Measurements from ENCODE around the gene TTYH1. TPM values are rescaled to one million over a fixed set of nuclear protein-coding genes. Genes with fewer than 3 reads are reported as not detected.
"Not testable (repeated sequence)": the region's sequence is repeated elsewhere in the genome, so short reads cannot be mapped to it uniquely, and the experiment has no call there.

TTYH1 gene
- total RNA-seq, 1 donor from 2014 or later: 0.21 TPM

DNA sequence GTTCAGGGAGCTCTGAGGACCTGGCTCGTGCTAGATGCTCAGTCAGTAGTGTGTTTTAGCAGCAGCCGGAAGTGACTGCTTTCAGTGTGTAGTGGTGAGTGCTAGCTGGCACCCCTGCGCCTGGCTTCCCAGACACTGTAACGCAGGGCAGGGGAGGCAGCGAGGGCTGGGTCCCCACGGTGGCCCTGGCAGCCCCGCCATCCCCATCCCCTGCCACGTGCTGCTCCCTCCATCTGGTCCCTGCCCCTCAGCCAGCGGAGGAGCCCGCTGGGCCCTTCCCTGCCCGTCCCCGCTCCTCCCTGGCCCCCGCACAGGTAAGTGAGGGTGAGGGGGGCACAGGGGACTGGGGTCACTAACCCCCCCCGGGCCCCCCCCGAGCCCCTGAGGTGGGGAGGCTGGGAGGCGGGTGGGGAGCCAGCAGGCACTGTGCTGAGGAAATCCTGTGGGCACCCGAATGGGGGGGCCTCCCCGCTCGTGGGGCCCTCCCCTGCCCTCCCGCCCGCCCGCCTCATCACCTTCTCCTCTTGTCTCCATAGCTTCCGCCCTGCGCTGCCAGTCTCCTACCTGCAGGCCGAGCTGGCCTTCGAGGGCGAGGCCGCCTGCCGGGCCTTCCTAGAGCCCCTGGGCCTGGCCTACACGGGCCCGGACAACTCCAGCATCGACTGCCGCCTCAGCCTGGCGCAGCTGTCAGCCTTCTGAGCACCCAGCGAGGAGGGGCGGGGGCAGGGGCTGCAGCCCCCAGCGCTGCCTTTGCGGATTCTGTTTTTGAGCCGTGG lies 45.2 kb downstream of the TTYH1 start:
- H3K9me3 Mint-ChIP-seq: peaks cover 3% of the 10 kb centered on the region
- no peak overlapping the region for H3K27ac Mint-ChIP-seq
- H3K4me1 Mint-ChIP-seq: peaks cover 27% of the 10 kb centered on the region
- DNase-seq: no peak
- H3K4me3 Mint-ChIP-seq: no peak overlapping the region
- H3K27me3 Mint-ChIP-seq: peaks cover 2% of the 10 kb centered on the region
- peaks cover 47% of the 10 kb centered on the region for H3K36me3 Mint-ChIP-seq (ENCODE audit: low read depth)
- intact Hi-C loops (cut with micrococcal nuclease): loop anchor here (5.0 to 10.0 kb wide), 6 partner anchors 268 to 1164 kb away; partner anchors contain the start of genes MYADM, PPP1R12C, PPP6R1 and TSEN34

DNA sequence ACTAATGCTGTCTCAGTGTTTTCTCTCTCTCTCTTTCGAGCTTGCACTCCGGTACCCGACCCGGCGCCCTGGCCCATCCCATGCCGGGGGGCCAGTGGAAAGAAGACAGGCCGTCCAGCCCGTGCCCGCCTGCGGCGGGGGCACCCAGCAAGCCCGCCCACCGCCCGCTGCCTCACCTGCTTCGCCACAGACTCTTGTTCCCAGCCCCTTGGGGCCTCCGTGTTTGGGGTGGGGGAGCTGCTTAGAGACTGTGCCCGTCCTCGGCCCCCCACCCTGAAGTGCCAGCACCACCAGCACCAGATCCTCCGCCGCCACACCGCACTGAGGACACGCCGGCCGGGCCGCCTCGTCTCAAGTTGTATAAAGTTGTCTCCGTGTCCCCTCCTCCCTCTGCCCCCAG lies 45.9 kb downstream of the TTYH1 start:
- intact Hi-C loops (cut with micrococcal nuclease): loop anchor here (5.0 to 10.0 kb wide), 6 partner anchors 269 to 1164 kb away; partner anchors contain the start of genes MYADM, PPP1R12C, PPP6R1 and TSEN34
- peak overlapping the region; percentile 80 for H3K4me3 Mint-ChIP-seq
- peaks cover 29% of the 10 kb centered on the region for H3K4me1 Mint-ChIP-seq
- peaks cover 41% of the 10 kb centered on the region for H3K36me3 Mint-ChIP-seq (ENCODE audit: low read depth)
- H3K27me3 Mint-ChIP-seq: peaks cover 7% of the 10 kb centered on the region
- H3K27ac Mint-ChIP-seq: peak overlapping the region; percentile 86
- H3K9me3 Mint-ChIP-seq: peaks cover 3% of the 10 kb centered on the region
- no peak for DNase-seq

DNA sequence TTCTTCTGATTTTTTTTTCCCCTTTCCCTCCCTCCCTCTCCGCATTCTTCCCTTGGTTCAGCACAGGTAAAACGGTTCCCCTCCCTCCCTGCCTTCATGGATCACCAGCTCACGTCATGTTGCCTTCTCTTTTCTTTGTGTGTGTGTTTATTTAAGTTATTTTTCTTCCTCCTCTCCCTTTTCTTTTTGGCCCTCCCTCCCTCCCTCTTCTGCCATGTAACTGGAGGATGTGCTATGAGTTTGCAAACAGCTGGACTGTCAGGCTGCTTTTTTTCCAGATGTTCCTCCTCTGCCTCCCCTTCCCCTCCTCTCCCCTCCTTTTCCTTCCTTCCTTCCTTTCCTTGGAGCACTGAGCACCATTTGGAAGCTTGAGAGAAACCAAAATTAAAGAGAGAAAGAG lies 46.3 kb downstream of the TTYH1 start:
- Mint-ChIP-seq H3K27me3 (peaks cover 11% of the 10 kb centered on the region), H3K4me3 (peak overlapping the region; percentile 80), H3K36me3 (ENCODE audit: low read depth) (peaks cover 38% of the 10 kb centered on the region), H3K4me1 (peaks cover 29% of the 10 kb centered on the region), H3K27ac (peak overlapping the region; percentile 86), H3K9me3 (peaks cover 3% of the 10 kb centered on the region)
- no peak for DNase-seq
- intact Hi-C loops (cut with micrococcal nuclease): loop anchor here (5.0 to 10.0 kb wide), 6 partner anchors 269 to 1163 kb away; partner anchors contain the start of genes MYADM, PPP1R12C, PPP6R1 and TSEN34

DNA sequence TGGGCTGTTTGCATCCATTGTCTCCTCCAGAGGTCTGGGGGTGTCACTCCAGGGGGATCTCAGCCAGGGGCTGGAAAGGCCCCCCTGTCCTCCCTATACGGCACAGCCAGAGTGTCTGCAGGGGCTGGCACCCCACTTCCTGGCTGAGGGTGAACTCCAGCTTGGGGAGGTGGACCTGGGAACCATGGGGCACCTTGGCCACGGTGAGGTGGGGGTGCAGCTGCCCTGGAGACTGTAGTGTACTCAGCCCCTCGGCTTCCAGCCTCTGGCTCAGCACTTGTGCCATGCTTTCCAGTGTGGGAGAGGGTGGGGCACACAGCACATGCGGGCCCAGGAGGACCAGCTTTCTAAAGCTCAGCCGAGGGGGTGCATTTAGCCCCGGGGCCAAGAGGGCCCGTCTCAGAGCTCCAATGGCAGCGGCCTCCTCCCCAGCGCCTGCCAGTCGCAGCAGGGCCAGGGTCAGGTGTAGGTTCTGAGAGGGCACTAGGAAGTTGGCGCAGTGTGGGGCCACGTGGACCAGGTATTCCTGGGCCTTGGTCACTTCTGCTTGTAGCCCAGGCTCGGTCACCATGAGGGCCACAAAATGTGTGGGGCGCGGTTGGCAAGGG lies 46.9 kb downstream of the TTYH1 start:
- DNase-seq: no peak
- Mint-ChIP-seq H3K36me3 (ENCODE audit: low read depth) (peaks cover 38% of the 10 kb centered on the region), H3K9me3 (peaks cover 3% of the 10 kb centered on the region), H3K27ac (peak overlapping the region; percentile 86), H3K27me3 (peaks cover 11% of the 10 kb centered on the region), H3K4me1 (peaks cover 29% of the 10 kb centered on the region), H3K4me3 (peak overlapping the region; percentile 80)
- intact Hi-C loops (cut with micrococcal nuclease): loop anchor here (5.0 to 10.0 kb wide), 6 partner anchors 270 to 1163 kb away; partner anchors contain the start of genes MYADM, PPP1R12C, PPP6R1 and TSEN34

DNA sequence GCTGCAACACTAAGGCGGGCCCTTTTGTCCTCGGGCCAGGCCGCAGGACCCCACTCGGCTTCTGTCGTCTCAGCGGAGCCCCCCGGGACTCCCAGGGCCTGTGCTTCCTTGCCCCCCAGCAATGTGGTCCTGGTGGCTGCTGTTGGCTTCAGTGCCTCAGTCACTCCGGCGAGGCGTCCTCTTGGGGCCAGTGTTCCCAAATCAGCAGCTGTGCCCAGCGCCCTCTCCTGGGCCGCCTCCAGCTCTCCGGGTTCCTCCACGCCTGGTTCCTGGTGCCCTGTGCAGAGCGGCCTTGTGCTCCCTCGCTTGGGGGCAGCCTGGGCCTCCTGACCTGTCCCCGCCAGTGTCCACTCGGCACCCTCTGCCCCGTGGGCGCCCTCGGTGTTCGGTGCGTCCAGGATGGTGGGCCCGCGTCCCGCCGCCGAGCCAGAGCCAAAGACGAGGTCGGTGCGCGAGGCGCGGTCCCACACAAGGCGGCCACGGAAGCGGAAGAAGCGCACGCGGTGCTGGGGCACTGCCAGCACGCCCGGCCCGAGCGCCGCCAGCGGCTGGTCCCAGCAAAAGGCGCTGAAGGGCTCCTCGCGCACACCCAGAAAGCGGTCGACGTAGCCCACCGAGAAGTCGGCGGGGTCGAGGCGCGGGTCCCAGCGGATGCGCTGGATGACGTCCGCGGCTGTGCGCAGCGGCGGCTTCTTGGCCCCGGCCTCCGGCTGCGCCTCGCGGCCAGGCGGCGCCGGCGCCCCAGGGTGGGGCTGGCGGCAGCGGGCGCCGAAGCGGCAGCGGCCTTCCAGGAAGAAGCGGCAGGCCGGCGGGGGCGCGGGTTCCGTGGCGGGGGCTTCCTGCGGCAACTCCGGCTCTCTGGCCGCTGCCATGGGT lies 47.6 kb downstream of the TTYH1 start:
- Mint-ChIP-seq H3K4me3 (peak overlapping the region; percentile 87), H3K36me3 (ENCODE audit: low read depth) (peaks cover 36% of the 10 kb centered on the region), H3K27ac (peak overlapping the region; percentile 86), H3K27me3 (peaks cover 11% of the 10 kb centered on the region), H3K4me1 (peaks cover 29% of the 10 kb centered on the region), H3K9me3 (peaks cover 3% of the 10 kb centered on the region)
- intact Hi-C loops (cut with micrococcal nuclease): loop anchor here (1.0 to 10.0 kb wide), 7 partner anchors 14 to 1162 kb away; partner anchors contain the start of genes LENG8, MYADM, PPP1R12C and PPP6R1
- DNase-seq: peak; percentile 91

DNA sequence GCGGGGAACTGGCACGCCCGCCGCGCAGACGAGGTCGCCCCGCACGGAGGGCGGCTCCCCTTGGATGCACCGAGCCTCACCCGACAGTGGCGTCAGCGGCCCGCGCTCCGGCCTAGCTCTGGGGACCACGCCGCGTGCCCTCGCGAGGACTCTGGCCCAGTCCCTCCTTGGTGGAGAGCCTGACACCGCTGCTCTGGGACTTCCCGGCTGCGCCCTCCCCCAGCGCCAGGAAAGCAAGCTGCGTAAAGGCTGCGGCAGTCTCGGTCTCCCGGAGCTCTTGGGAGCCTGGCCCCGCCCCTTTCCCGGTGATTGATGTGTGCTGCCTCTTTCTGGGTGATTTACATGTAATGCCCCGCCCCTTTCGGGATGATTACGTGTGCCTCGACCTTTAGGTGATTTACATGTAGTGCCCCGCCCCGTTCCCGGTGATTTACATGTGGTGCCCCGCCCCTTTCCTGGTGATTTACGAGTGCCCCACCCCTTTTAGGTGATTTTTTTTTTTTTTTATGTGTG lies 48.3 kb downstream of the TTYH1 start, which contains the start of gene LENG9:
TSS of gene LENG9 (minus strand) at position 248 of the 513 bp plus-strand sequence. CDS start 252 bp downstream, outside the sequence.
- peaks cover 16% of the 10 kb centered on the region for H3K27me3 Mint-ChIP-seq
- H3K9me3 Mint-ChIP-seq: peaks cover 3% of the 10 kb centered on the region
- H3K4me1 Mint-ChIP-seq: peaks cover 26% of the 10 kb centered on the region
- intact Hi-C loops (cut with micrococcal nuclease): loop anchor here (1.0 to 10.0 kb wide), 8 partner anchors 14 to 1161 kb away; partner anchors contain the start of genes CNOT3, LENG8, MYADM and PPP1R12C
- H3K27ac Mint-ChIP-seq: peak within 1 kb of the TSS; percentile 90
- DNase-seq: peak; percentile 99
- peaks cover 29% of the 10 kb centered on the region for H3K36me3 Mint-ChIP-seq (ENCODE audit: low read depth)
- peak within 1 kb of the TSS; percentile 87 for H3K4me3 Mint-ChIP-seq

DNA sequence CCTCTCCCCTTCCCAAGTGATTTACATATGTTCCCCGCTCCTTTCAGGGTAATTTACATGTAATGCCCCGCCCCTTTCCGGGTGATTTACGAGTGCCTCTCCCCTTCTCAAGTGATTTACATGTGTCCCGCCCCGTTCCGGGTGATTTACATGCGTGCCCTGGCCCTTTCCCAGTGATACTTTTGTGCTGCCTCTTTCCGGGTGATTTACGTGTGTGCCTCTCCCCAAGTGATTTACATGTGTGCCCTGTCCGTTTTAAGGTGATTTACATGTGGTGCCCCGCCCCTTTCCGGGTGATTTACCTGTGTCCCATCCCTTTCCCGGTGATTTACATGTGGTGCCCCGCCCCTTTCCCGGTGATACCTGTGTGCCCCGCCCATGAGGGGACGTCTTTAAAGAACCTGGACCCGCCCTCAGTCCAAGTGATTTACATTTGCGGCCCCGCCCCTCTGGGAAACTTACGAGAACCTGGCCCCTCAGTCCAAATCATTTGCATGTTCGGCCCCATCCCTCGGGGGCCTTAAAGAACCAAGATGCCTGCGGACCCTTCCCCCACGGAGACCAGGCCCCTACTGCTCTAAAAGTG lies 48.9 kb downstream of the TTYH1 start:
- peaks cover 21% of the 10 kb centered on the region for H3K27me3 Mint-ChIP-seq
- peaks cover 24% of the 10 kb centered on the region for H3K36me3 Mint-ChIP-seq (ENCODE audit: low read depth)
- peaks cover 23% of the 10 kb centered on the region for H3K4me1 Mint-ChIP-seq
- H3K27ac Mint-ChIP-seq: peak overlapping the region; percentile 90
- intact Hi-C loops (cut with micrococcal nuclease): loop anchor here (1.0 to 10.0 kb wide), 7 partner anchors 272 to 1161 kb away; partner anchors contain the start of genes CNOT3, MYADM, PPP1R12C and PPP6R1
- DNase-seq: peak; percentile 96
- peaks cover 3% of the 10 kb centered on the region for H3K9me3 Mint-ChIP-seq
- peak overlapping the region; percentile 87 for H3K4me3 Mint-ChIP-seq

DNA sequence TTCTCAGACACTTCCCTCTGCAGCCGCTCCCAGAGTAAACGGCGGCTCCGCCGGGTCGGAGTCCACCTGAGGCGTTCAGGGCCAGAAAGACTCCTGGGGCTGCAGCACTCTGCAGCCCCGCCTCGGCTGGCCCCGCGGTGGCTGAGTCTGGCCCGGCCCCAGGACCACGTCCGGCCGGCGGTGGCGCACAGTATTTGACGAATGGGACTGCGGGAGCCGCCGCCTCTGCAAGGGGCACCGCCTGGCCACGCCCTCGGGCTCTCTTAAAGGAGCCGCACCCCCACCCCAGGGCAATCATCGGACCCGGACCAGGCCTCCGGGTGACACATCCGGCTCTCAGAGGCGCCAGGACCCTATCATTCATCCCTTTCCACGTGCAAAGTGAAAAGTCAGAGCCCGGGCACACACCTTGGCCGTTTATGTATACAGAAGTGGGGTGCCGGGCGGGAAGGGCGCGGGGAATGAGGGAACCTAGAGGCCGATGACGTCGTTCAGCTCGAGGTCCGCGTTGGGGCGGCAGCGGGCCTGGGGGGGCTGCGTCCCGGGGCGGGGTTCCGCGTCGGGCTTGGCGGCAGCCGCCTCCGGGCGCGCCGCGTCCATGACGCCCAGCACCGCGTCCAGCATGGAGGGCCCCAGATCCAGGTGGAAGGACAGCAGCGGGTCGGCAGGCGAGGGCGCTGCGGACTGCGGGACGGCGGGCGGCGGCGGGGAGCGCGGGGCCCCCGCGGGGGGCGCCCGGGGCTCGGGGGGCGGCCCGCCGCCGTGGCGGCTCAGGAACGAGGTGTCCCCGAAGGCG lies 49.6 kb downstream of the TTYH1 start:
- DNase-seq: peak; percentile 95
- Mint-ChIP-seq H3K36me3 (ENCODE audit: low read depth) (peaks cover 19% of the 10 kb centered on the region), H3K27ac (peak overlapping the region; percentile 90), H3K4me3 (peak overlapping the region; percentile 87), H3K4me1 (peaks cover 20% of the 10 kb centered on the region), H3K27me3 (peaks cover 28% of the 10 kb centered on the region), H3K9me3 (peaks cover 3% of the 10 kb centered on the region)
- intact Hi-C loops (cut with micrococcal nuclease): loop anchor here (1.0 to 10.0 kb wide), 7 partner anchors 273 to 1160 kb away; partner anchors contain the start of genes CNOT3, MYADM, PPP1R12C and PPP6R1

DNA sequence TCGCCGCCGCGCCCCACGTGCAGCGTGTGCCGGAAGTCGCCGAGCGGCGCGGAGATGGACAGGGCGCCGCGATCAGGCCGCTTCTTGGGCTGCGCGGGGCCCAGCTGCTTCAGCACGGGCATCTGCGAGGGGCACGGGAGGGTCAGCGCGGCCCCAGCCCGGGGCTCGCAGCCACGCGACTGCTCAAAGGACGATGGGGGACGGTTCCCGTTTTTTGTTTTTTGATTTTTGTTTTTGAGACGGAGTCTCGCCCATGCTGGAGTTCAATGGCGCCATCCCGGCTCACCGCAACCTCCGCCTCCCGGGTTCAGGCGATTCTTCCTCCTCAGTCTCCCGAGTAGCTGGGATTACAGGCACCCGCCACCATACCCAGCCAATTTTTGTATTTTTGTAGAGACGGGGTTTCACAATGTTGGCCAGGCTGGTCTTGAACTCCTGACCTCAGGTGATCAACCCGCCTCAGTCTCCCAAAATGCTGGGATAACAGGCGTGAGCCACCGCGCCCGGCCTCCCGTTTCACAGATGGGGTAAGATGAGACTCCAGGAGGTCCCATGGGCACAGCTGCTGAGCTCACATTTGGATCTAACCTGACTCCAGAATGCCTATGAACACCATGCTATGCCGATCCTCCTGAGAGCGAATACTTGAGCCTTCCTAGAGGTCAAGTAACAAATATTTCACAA lies 50.3 kb downstream of the TTYH1 start:
- Mint-ChIP-seq H3K9me3 (peaks cover 3% of the 10 kb centered on the region), H3K36me3 (ENCODE audit: low read depth) (peaks cover 19% of the 10 kb centered on the region), H3K27me3 (peaks cover 35% of the 10 kb centered on the region), H3K4me1 (peaks cover 20% of the 10 kb centered on the region), H3K27ac (no peak overlapping the region), H3K4me3 (peak overlapping the region; percentile 68)
- intact Hi-C loops (cut with micrococcal nuclease): loop anchor here (10.0 kb wide), 2 partner anchors 789 to 1159 kb away; partner anchors contain the start of genes PPP6R1 and ZNF784
- DNase-seq: no peak

DNA sequence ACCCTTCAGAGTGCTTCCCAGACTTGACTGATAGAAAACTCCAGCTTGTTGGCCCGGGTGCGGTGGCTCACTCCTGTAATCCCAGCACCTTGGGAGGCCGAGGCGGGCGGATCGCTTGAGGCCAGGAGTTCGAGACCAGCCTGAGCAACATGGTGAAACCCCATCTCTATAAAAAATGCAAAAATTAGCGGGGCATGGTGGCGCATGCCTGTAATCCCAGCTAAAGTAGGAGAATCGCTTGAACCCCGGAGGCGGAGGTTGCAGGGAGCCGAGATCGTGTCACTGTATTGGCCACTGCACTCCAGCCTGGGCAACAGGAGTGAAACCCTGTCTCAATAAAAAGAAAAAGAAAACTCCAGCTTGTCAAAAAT lies 50.8 kb downstream of the TTYH1 start:
- intact Hi-C loops (cut with micrococcal nuclease): loop anchor here (10.0 kb wide), 2 partner anchors 789 to 1159 kb away; partner anchors contain the start of genes PPP6R1 and ZNF784
- H3K27ac Mint-ChIP-seq, H3K9me3 Mint-ChIP-seq, DNase-seq: not testable (repeated sequence)
- Mint-ChIP-seq H3K36me3 (ENCODE audit: low read depth) (peaks cover 14% of the 10 kb centered on the region), H3K4me3 (peak overlapping the region; percentile 68), H3K4me1 (peaks cover 23% of the 10 kb centered on the region), H3K27me3 (peaks cover 39% of the 10 kb centered on the region)

DNA sequence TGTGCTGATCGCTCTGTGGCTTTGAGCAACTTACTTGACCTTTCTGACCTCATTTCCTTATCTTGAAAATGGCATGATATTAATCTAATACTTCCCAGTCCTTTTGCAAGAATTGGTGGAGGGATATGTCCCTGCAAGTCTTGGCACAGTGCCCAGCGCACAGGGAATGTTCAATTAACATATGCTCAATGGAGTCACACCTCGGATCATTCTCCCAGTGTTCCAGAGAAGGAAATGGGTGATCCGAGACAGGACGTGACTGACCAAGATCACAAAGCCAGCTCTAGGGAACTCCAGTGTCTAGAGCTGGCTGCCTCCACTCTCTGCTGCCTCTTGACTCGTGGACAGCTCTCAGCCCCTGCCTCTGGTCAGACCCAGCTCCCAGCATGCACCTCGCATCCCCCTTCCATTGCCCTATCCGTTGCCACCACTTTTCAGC lies 54.3 kb downstream of the TTYH1 start:
- Mint-ChIP-seq H3K9me3 (peaks cover 3% of the 10 kb centered on the region), H3K27ac (no peak overlapping the region), H3K27me3 (peaks cover 52% of the 10 kb centered on the region), H3K4me1 (peaks cover 14% of the 10 kb centered on the region), H3K36me3 (ENCODE audit: low read depth) (no peaks in the 10 kb centered on the region), H3K4me3 (no peak overlapping the region)
- intact Hi-C loops (cut with micrococcal nuclease): loop anchor here (10.0 kb wide), 2 partner anchors 785 to 1155 kb away; partner anchors contain the start of genes PPP6R1 and ZNF784
- no peak for DNase-seq
